GM18951 (cell line): ENCODE data around the gene ZFYVE19.
A peak's percentile ranks its signal among the peaks of the same experiment; 100 is the strongest.

Experiments used
- POLR2A ChIP-seq: IDR thresholded peaks from 4 replicates; pipeline ENCODE4 v1.6.1; 2011; ENCODE audit warnings: mild to moderate bottlenecking; ENCODE audit not compliant: insufficient read length, insufficient read depth; ENCODE audit errors: extremely low read depth
- in situ Hi-C: fragments of 300-500 bp; cut with MboI; formaldehyde crosslinking; loops from one replicate; pipeline ENCODE4 v1.12.0; 2022; ENCODE audit warnings: low sequenced_read_pairs, mixed read lengths, inconsistent platforms; ENCODE audit not compliant: unreplicated experiment

Gene ZFYVE19

GRCh38 chr15:40769274-40770146 lies 37.4 kb upstream of the ZFYVE19 start, which contains the start of gene C15orf62:
Gene C15orf62, plus strand, starts transcription at chr15:40769980. Its CDS starts 516 bp downstream, at chr15:40770496.
- TF ChIP-seq POLR2A: peak; percentile 31
- in situ Hi-C loops: no loop called here

GRCh38 chr15:40770147-40770721 lies 36.7 kb upstream of the ZFYVE19 start:
- no peak for TF ChIP-seq POLR2A
- in situ Hi-C loops: no loop called here

GRCh38 chr15:40771242-40771641 lies 35.6 kb upstream of the ZFYVE19 start:
- TF ChIP-seq POLR2A: no peak
- in situ Hi-C loops: no loop called here

GRCh38 chr15:40772014-40772413 lies 34.9 kb upstream of the ZFYVE19 start:
- in situ Hi-C loops: no loop called here
- no peak for TF ChIP-seq POLR2A

- TF ChIP-seq POLR2A: no peak
- in situ Hi-C loops: no loop called here
Measured at GRCh38 chr15:40773496-40773895, 33.4 kb upstream of the ZFYVE19 start.

- in situ Hi-C loops: no loop called here
- no peak for TF ChIP-seq POLR2A
Measured at GRCh38 chr15:40773902-40774301, 33.0 kb upstream of the ZFYVE19 start.

- TF ChIP-seq POLR2A: no peak
- in situ Hi-C loops: no loop called here
Measured at GRCh38 chr15:40775007-40775406, 31.9 kb upstream of the ZFYVE19 start.

GRCh38 chr15:40775740-40776536 lies 31.0 kb upstream of the ZFYVE19 start:
- in situ Hi-C loops: no loop called here
- no peak for TF ChIP-seq POLR2A

- no peak for TF ChIP-seq POLR2A
- in situ Hi-C loops: no loop called here
Measured at GRCh38 chr15:40776537-40777141, 30.2 kb upstream of the ZFYVE19 start.

- TF ChIP-seq POLR2A: no peak
- in situ Hi-C loops: no loop called here
Measured at GRCh38 chr15:40782609-40783227, 24.2 kb upstream of the ZFYVE19 start.

GRCh38 chr15:40785164-40785563 lies 21.7 kb upstream of the ZFYVE19 start:
- in situ Hi-C loops: no loop called here

GRCh38 chr15:40785814-40786213 lies 21.1 kb upstream of the ZFYVE19 start:
- in situ Hi-C loops: no loop called here
- no peak for TF ChIP-seq POLR2A

More at GRCh38 chr15:40785164-40785563, 21.7 kb upstream of the ZFYVE19 start:
- no peak for TF ChIP-seq POLR2A
